ENCODE results near the gene TIMP4. TPM values are rescaled to one million over a fixed set of nuclear protein-coding genes. Genes with fewer than 3 reads are reported as not detected.

The TIMP4 gene
- total RNA-seq, 1 donor from 2014 or later = not detected

DNA sequence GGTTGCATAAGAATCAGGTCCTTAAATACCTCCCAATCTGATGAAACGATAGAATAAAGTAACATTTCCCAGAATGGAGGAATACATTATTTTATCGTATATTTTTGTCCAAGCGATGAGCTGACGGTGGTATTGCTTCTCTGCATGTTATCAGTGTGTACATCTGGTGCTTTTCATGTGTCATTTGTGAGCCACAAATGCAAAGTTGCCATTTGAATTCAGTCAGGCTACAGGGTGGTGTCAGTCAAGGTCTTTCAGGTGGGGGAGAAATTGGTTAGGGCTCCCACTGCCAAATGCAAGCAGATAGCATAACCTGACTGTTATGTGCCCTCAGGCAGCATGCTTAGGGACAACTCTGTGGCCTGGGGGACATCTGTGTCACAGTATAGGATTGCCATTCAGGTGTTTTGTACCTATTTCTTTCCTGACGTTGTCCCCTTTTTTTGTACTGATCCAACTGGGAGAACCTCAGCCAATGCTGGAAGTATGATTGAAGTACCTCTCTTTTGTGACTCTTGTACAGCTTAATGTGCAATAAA is 26.5 kb upstream of the TIMP4 start:
- Mint-ChIP-seq H3K9me3 (ENCODE audit: low read depth) (no peaks in the 10 kb centered on the region), H3K27ac (no peak overlapping the region), H3K4me1 (ENCODE audit: low read depth) (peaks cover 2% of the 10 kb centered on the region), H3K4me3 (ENCODE audit: low read depth) (no peak overlapping the region), H3K27me3 (no peaks in the 10 kb centered on the region), H3K36me3 (ENCODE audit: insufficient read depth) (no peaks in the 10 kb centered on the region)
- TF ChIP-seq CTCF (IDR thresholded peaks at IDR 0.05; ENCODE audit: unreplicated experiment) = no peak
- DNase-seq (ENCODE audit: low spot score, unreplicated experiment) = no peak

- DNase-seq (ENCODE audit: low spot score, unreplicated experiment) = no peak
- H3K4me1 Mint-ChIP-seq (ENCODE audit: low read depth) = peaks cover 2% of the 10 kb centered on the region
- no peaks in the 10 kb centered on the region for H3K36me3 Mint-ChIP-seq (ENCODE audit: insufficient read depth)
- H3K9me3 Mint-ChIP-seq (ENCODE audit: low read depth) = no peaks in the 10 kb centered on the region
- H3K27me3 Mint-ChIP-seq = no peaks in the 10 kb centered on the region
- no peak overlapping the region for H3K27ac Mint-ChIP-seq
- TF ChIP-seq CTCF (IDR thresholded peaks at IDR 0.05; ENCODE audit: unreplicated experiment) = no peak
- H3K4me3 Mint-ChIP-seq (ENCODE audit: low read depth) = no peak overlapping the region
These were observed 25.8 kb upstream of the TIMP4 start for GRCh38 chr3:12184541-12184940.

- no peaks in the 10 kb centered on the region for H3K9me3 Mint-ChIP-seq (ENCODE audit: low read depth)
- no peak overlapping the region for H3K27ac Mint-ChIP-seq
- TF ChIP-seq CTCF (IDR thresholded peaks at IDR 0.05; ENCODE audit: unreplicated experiment) = no peak
- H3K36me3 Mint-ChIP-seq (ENCODE audit: insufficient read depth) = no peaks in the 10 kb centered on the region
- H3K4me1 Mint-ChIP-seq (ENCODE audit: low read depth) = peaks cover 2% of the 10 kb centered on the region
- no peak overlapping the region for H3K4me3 Mint-ChIP-seq (ENCODE audit: low read depth)
- no peaks in the 10 kb centered on the region for H3K27me3 Mint-ChIP-seq
- DNase-seq (ENCODE audit: low spot score, unreplicated experiment) = no peak
These were observed 24.2 kb upstream of the TIMP4 start for GRCh38 chr3:12182687-12183441.

DNA sequence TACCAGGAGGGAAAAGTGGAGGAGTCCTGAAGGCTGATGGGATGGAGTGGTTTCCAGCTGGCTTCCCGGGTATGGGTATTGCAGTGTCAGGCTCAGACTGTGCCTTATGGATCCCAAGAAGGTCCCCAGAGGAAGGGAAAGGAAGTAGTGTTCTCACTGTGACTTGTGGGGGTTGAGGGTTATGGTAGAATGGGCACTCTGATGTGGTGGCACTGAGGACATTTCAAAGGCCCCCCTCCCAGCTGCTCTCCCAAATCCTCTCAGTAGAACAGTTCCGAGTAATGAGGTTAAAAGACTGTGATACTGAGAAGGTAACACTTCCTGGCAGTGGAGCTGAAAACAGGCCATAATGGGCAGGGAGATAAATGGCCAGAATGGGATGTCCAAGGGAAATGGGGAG is 23.1 kb upstream of the TIMP4 start:
- no peak for DNase-seq (ENCODE audit: low spot score, unreplicated experiment)
- no peak for TF ChIP-seq CTCF (IDR thresholded peaks at IDR 0.05; ENCODE audit: unreplicated experiment)
- no peak overlapping the region for H3K4me3 Mint-ChIP-seq (ENCODE audit: low read depth)
- H3K4me1 Mint-ChIP-seq (ENCODE audit: low read depth) = no peaks in the 10 kb centered on the region
- no peak overlapping the region for H3K27ac Mint-ChIP-seq
- H3K36me3 Mint-ChIP-seq (ENCODE audit: insufficient read depth) = no peaks in the 10 kb centered on the region
- H3K9me3 Mint-ChIP-seq (ENCODE audit: low read depth) = no peaks in the 10 kb centered on the region
- H3K27me3 Mint-ChIP-seq = no peaks in the 10 kb centered on the region

DNA sequence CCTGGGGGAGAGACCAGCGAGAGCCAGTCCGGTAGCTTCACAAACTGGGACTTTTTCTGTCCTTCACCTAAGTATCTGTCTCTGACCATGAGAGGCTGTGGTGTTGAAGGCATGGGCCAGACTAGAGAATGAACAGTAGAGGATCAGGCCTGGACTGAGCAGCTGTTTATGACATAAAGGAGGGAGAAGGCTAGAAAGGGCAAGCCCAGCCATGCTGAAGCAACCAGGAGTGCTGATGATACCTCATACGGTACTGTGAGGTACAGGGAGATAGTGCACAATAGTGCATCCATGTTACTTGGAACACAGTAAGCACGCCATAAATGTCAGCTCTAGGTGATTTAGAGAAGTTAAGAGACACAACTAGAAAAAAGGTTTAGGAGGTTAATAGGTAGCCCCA is 22.6 kb upstream of the TIMP4 start:
- no peak for DNase-seq (ENCODE audit: low spot score, unreplicated experiment)
- TF ChIP-seq CTCF (IDR thresholded peaks at IDR 0.05; ENCODE audit: unreplicated experiment) = no peak
- H3K27me3 Mint-ChIP-seq = no peaks in the 10 kb centered on the region
- no peaks in the 10 kb centered on the region for H3K4me1 Mint-ChIP-seq (ENCODE audit: low read depth)
- H3K4me3 Mint-ChIP-seq (ENCODE audit: low read depth) = no peak overlapping the region
- no peaks in the 10 kb centered on the region for H3K9me3 Mint-ChIP-seq (ENCODE audit: low read depth)
- no peaks in the 10 kb centered on the region for H3K36me3 Mint-ChIP-seq (ENCODE audit: insufficient read depth)
- no peak overlapping the region for H3K27ac Mint-ChIP-seq

Measured in progenitor cell of endocrine pancreas (in vitro differentiated cells).